ENCODE results near the gene MTERF2. TPM values are rescaled to one million over a fixed set of nuclear protein-coding genes. Genes with fewer than 3 reads are reported as not detected.

The MTERF2 gene
- total and polyA plus RNA-seq, 2 of the 13 experiments (the other 11 are each of a cell fraction or from before 2014, with no cell fraction given), result 8.0 to 11.6 TPM

GRCh38 chr12:106955377-106956047 lies 31.4 kb downstream of the MTERF2 start, which contains the start of gene TMEM263 (continued):
- no peak for TF ChIP-seq ZSCAN9 (CRISPR knock-in tag; IDR thresholded peaks at IDR 0.05; ENCODE audit: borderline replicate concordance)
- TF ChIP-seq, protein P1, sequence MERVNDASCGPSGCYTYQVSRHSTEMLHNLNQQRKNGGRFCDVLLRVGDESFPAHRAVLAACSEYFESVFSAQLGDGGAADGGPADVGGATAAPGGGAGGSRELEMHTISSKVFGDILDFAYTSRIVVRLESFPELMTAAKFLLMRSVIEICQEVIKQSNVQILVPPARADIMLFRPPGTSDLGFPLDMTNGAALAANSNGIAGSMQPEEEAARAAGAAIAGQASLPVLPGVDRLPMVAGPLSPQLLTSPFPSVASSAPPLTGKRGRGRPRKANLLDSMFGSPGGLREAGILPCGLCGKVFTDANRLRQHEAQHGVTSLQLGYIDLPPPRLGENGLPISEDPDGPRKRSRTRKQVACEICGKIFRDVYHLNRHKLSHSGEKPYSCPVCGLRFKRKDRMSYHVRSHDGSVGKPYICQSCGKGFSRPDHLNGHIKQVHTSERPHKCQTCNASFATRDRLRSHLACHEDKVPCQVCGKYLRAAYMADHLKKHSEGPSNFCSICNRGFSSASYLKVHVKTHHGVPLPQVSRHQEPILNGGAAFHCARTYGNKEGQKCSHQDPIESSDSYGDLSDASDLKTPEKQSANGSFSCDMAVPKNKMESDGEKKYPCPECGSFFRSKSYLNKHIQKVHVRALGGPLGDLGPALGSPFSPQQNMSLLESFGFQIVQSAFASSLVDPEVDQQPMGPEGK (CRISPR knock-in tag; IDR thresholded peaks at IDR 0.05), result peak; percentile 89
- TF ChIP-seq, protein P2, sequence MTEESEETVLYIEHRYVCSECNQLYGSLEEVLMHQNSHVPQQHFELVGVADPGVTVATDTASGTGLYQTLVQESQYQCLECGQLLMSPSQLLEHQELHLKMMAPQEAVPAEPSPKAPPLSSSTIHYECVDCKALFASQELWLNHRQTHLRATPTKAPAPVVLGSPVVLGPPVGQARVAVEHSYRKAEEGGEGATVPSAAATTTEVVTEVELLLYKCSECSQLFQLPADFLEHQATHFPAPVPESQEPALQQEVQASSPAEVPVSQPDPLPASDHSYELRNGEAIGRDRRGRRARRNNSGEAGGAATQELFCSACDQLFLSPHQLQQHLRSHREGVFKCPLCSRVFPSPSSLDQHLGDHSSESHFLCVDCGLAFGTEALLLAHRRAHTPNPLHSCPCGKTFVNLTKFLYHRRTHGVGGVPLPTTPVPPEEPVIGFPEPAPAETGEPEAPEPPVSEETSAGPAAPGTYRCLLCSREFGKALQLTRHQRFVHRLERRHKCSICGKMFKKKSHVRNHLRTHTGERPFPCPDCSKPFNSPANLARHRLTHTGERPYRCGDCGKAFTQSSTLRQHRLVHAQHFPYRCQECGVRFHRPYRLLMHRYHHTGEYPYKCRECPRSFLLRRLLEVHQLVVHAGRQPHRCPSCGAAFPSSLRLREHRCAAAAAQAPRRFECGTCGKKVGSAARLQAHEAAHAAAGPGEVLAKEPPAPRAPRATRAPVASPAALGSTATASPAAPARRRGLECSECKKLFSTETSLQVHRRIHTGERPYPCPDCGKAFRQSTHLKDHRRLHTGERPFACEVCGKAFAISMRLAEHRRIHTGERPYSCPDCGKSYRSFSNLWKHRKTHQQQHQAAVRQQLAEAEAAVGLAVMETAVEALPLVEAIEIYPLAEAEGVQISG (CRISPR knock-in tag; IDR thresholded peaks at IDR 0.05), result peak; percentile 56
- peak; percentile 58 for TF ChIP-seq ARNTL (CRISPR knock-in tag; IDR thresholded peaks at IDR 0.05)
- 0 out of 2 replicates have a peak, but pooled peaks have one; percentile 0 for TF ChIP-seq ZNF121 (CRISPR knock-in tag; IDR thresholded peaks at IDR 0.05)
- TF ChIP-seq, protein P3, sequence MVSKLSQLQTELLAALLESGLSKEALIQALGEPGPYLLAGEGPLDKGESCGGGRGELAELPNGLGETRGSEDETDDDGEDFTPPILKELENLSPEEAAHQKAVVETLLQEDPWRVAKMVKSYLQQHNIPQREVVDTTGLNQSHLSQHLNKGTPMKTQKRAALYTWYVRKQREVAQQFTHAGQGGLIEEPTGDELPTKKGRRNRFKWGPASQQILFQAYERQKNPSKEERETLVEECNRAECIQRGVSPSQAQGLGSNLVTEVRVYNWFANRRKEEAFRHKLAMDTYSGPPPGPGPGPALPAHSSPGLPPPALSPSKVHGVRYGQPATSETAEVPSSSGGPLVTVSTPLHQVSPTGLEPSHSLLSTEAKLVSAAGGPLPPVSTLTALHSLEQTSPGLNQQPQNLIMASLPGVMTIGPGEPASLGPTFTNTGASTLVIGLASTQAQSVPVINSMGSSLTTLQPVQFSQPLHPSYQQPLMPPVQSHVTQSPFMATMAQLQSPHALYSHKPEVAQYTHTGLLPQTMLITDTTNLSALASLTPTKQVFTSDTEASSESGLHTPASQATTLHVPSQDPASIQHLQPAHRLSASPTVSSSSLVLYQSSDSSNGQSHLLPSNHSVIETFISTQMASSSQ (IDR thresholded peaks at IDR 0.05; ENCODE audit: low read depth), result no peak
- TF ChIP-seq, protein P3 (CRISPR knock-in tag; IDR thresholded peaks at IDR 0.05; ENCODE audit: borderline replicate concordance), result no peak
- no peak for TF ChIP-seq SIX1 (CRISPR knock-in tag; IDR thresholded peaks at IDR 0.05; ENCODE audit: borderline replicate concordance)
- TF ChIP-seq NCOA2 (CRISPR knock-in tag; IDR thresholded peaks at IDR 0.05), result no peak
- TF ChIP-seq ZNF138 (CRISPR knock-in tag; IDR thresholded peaks at IDR 0.05; ENCODE audit: low read depth), result peak; percentile 42; the same call in 1 of the 2 replicates
- peak; percentile 46; the same call in 1 of the 2 replicates for TF ChIP-seq ZNF766 (CRISPR knock-in tag; IDR thresholded peaks at IDR 0.05; ENCODE audit: borderline replicate concordance)
- peak; percentile 66 for TF ChIP-seq POGZ (CRISPR knock-in tag; IDR thresholded peaks at IDR 0.05)
- peak; percentile 33; the same call in 1 of the 2 replicates for TF ChIP-seq PAXIP1 (CRISPR knock-in tag; conservative IDR thresholded peaks at IDR 0.05)
- TF ChIP-seq PHF5A (CRISPR knock-in tag; IDR thresholded peaks at IDR 0.05; ENCODE audit: low read depth, unreplicated experiment), result peak; percentile 64
- peak; percentile 88 for TF ChIP-seq ZNF501 (CRISPR knock-in tag; IDR thresholded peaks at IDR 0.05)
- peak; percentile 80 for TF ChIP-seq SALL2 (CRISPR knock-in tag; IDR thresholded peaks at IDR 0.05)
- peak; percentile 67; the same call in 1 of the 2 replicates for TF ChIP-seq ZFYVE20 (CRISPR knock-in tag; IDR thresholded peaks at IDR 0.05; ENCODE audit: borderline replicate concordance, low read depth)
